ENCODE results near the gene SCYL3. TPM values are rescaled to one million over a fixed set of nuclear protein-coding genes. Genes with fewer than 3 reads are reported as not detected.

The SCYL3 gene
- polyA plus RNA-seq, 3 donors, result 2.3 to 4.9 (median 3.6) TPM

DNA sequence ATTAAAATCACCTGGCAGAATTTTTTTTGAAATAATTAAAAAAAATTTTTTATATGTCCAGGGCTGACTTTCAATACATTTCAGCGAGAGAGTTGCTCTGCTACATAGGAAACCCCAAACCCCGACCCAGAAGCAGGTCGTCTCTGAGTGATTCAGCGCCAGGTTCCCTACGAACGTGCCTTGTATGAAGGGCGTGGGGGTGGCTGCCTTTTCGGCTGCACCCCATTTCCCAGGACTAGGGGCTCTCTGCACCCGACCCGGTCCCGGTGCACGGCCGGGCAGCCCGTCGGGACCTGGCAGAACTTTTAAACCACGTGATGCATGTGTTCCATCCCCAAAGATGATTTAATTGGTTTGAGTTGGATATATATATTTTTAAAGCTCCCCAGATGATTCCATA lies 15.8 kb upstream of the SCYL3 start:
- Histone ChIP-seq H3K4me3 (replicated peaks in 1 of 3; ENCODE audit: low read depth in 2 of 3, low read length in 3 of 3) (no peak overlapping the region), H3K4me2 (replicated peaks; ENCODE audit: extremely low read depth, low read length, poor library complexity, severe bottlenecking) (no peak overlapping the region), H3K4me1 (ENCODE audit: control insufficient read depth in 1 of 2, insufficient read depth in 2 of 2, low read length in 2 of 2) (peaks cover 2 to 8% of the 10 kb centered on the region in 2 donors), H3K27ac (ENCODE audit: low read depth in 1 of 2, low read length in 2 of 2) (no peak overlapping the region), H4K20me1 (ENCODE audit: insufficient read depth, low read length) (no peaks in the 10 kb centered on the region), H3K27me3 (ENCODE audit: control insufficient read depth in 2 of 2, insufficient read depth in 2 of 2, low read length in 2 of 2) (no peaks in the 10 kb centered on the region), H3K9ac (ENCODE audit: insufficient read depth, low read length, poor library complexity, severe bottlenecking) (no peak overlapping the region), H3K36me3 (replicated peaks in 1 of 2; ENCODE audit: control insufficient read depth in 1 of 2, insufficient read depth in 2 of 2, low read length in 2 of 2) (no peaks in the 10 kb centered on the region), H2AFZ (ENCODE audit: insufficient read depth, low read depth, low read length, poor library complexity, severe bottlenecking) (no peak overlapping the region), H3K9me3 (replicated peaks in 1 of 2; ENCODE audit: control insufficient read depth in 1 of 2, insufficient read depth in 1 of 2, low read length in 2 of 2) (peaks cover 0 to 2% of the 10 kb centered on the region in 2 donors), H3K79me2 (ENCODE audit: insufficient read depth, low read length) (no peaks in the 10 kb centered on the region)
- Mint-ChIP-seq H3K27ac (no peak overlapping the region), H3K4me3 (no peak overlapping the region), H3K4me1 (peaks cover 9% of the 10 kb centered on the region), H3K9me3 (peaks cover 2 to 13% (median 8%) of the 10 kb centered on the region in 7 donors), H3K36me3 (no peaks in the 10 kb centered on the region), H3K27me3 (ENCODE audit: low read depth in 3 of 3) (no peaks in the 10 kb centered on the region)
- intact Hi-C loops (cut with micrococcal nuclease), result no loop called here
- no peak for DNase-seq
- TF ChIP-seq, protein P1, sequence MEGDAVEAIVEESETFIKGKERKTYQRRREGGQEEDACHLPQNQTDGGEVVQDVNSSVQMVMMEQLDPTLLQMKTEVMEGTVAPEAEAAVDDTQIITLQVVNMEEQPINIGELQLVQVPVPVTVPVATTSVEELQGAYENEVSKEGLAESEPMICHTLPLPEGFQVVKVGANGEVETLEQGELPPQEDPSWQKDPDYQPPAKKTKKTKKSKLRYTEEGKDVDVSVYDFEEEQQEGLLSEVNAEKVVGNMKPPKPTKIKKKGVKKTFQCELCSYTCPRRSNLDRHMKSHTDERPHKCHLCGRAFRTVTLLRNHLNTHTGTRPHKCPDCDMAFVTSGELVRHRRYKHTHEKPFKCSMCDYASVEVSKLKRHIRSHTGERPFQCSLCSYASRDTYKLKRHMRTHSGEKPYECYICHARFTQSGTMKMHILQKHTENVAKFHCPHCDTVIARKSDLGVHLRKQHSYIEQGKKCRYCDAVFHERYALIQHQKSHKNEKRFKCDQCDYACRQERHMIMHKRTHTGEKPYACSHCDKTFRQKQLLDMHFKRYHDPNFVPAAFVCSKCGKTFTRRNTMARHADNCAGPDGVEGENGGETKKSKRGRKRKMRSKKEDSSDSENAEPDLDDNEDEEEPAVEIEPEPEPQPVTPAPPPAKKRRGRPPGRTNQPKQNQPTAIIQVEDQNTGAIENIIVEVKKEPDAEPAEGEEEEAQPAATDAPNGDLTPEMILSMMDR (IDR thresholded peaks at IDR 0.05), result no peak
- WGBS (ENCODE audit: insufficient coverage), result 97% methylated on average over 11 of the region's 16 CpGs

DNA sequence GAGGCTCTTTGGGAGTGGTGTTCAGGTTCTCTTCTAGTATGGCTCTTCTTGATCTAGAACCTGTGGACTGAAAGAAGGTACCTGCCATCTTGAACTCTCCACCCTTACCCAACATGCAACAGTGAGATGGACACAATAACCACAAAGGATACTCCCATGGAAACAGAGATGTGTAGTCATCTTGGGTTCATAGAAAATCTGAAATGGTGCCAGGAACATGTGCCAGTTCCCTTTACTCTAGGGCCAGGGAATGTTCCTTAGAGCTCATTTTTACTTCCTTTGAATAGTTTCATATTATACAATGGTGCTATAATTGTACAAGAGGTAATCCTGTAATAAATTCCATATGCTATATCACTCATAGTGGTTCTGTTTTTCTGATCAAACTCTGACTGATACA lies 13.2 kb upstream of the SCYL3 start:
- DNase-seq, result no peak
- Histone ChIP-seq H3K27ac (ENCODE audit: low read depth in 1 of 2, low read length in 2 of 2) (no peak overlapping the region), H3K79me2 (ENCODE audit: insufficient read depth, low read length) (no peaks in the 10 kb centered on the region), H3K36me3 (replicated peaks in 1 of 2; ENCODE audit: control insufficient read depth in 1 of 2, insufficient read depth in 2 of 2, low read length in 2 of 2) (no peaks in the 10 kb centered on the region), H2AFZ (ENCODE audit: insufficient read depth, low read depth, low read length, poor library complexity, severe bottlenecking) (no peak overlapping the region), H3K4me3 (replicated peaks in 1 of 3; ENCODE audit: low read depth in 2 of 3, low read length in 3 of 3) (no peak overlapping the region), H3K9me3 (replicated peaks in 1 of 2; ENCODE audit: control insufficient read depth in 1 of 2, insufficient read depth in 1 of 2, low read length in 2 of 2) (no peaks in the 10 kb centered on the region), H3K9ac (ENCODE audit: insufficient read depth, low read length, poor library complexity, severe bottlenecking) (no peak overlapping the region), H3K4me2 (replicated peaks; ENCODE audit: extremely low read depth, low read length, poor library complexity, severe bottlenecking) (no peak overlapping the region), H3K4me1 (ENCODE audit: control insufficient read depth in 1 of 2, insufficient read depth in 2 of 2, low read length in 2 of 2) (peaks cover 9 to 17% of the 10 kb centered on the region in 2 donors), H4K20me1 (ENCODE audit: insufficient read depth, low read length) (no peaks in the 10 kb centered on the region), H3K27me3 (ENCODE audit: control insufficient read depth in 2 of 2, insufficient read depth in 2 of 2, low read length in 2 of 2) (peaks cover 2 to 4% of the 10 kb centered on the region in 2 donors)
- H3K36me3 Mint-ChIP-seq, result no peaks in the 10 kb centered on the region
- peaks cover 16% of the 10 kb centered on the region for H3K4me1 Mint-ChIP-seq
- H3K27me3 Mint-ChIP-seq (ENCODE audit: low read depth in 3 of 3), result peaks cover 3 to 8% (median 6%) of the 10 kb centered on the region in 3 donors
- intact Hi-C loops (cut with micrococcal nuclease), result no loop called here
- peaks cover 1 to 14% (median 3%) of the 10 kb centered on the region in 7 donors for H3K9me3 Mint-ChIP-seq
- no peak overlapping the region for H3K4me3 Mint-ChIP-seq
- TF ChIP-seq, protein P1 (IDR thresholded peaks at IDR 0.05), result no peak
- H3K27ac Mint-ChIP-seq, result no peak overlapping the region
